SH-SY5Y (cell line): Measurements from ENCODE around the gene BOK.

Experiments
- GATA2 ChIP-seq: IDR thresholded peaks from 2 replicates; pipeline ENCODE4 v1.6.1; 2011; ENCODE audit warnings: mild to moderate bottlenecking, low read depth, low read length
- GATA3 ChIP-seq: IDR thresholded peaks from 2 replicates; pipeline ENCODE4 v1.6.1; 2011; ENCODE audit warnings: low read depth, mild to moderate bottlenecking, low read length, moderate library complexity

DNA sequence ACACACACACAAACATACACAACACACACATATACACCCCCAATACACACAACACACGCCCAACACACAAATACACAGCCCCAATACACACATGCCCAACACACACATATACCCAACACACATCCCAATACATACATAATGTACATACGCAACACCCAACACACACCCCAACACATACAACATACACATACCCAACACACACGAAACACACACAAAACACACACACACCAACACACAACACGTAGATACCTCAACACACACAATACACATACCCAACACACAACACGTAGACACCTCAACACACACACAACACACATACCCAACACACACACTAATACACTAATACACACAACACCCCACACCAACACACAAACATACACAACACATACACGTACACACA, 41.2 kb upstream of the BOK start:
- TF ChIP-seq GATA2 (no peak), GATA3 (no peak)
